ENCODE results near the gene PLEKHS1.

PLEKHS1 gene

DNA sequence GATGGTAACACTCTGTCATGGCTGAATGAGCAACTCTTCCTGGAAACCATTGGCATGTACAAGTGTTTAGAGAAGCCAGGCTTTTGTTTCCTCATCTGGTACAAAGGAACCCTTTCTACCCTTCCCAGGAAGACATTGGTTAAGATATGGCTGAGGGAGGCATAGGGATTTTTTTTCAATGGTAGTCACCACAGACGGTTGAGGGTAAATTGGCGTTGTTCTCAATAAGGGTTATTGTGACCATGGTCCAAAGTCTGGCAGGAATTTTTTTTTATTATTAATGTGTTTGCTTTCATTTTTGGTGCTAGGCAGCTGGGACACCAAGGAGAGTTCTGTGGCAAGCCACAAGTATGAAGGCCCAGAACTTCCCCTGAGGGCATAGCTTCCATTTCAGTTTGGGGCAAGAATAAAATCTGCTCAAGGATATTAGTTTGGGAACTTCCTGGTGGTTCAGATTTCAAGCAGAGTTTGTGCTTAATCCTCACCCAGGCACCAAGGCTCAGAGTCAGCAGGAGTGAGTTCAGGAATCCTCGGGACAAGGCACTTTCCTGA lies at the start of gene PLEKHS1:
Gene PLEKHS1, plus strand, starts transcription at position 502 of the 552 bp plus-strand sequence. CDS start 3,596 bp downstream, outside the sequence.
- no peak for DNase-seq

DNA sequence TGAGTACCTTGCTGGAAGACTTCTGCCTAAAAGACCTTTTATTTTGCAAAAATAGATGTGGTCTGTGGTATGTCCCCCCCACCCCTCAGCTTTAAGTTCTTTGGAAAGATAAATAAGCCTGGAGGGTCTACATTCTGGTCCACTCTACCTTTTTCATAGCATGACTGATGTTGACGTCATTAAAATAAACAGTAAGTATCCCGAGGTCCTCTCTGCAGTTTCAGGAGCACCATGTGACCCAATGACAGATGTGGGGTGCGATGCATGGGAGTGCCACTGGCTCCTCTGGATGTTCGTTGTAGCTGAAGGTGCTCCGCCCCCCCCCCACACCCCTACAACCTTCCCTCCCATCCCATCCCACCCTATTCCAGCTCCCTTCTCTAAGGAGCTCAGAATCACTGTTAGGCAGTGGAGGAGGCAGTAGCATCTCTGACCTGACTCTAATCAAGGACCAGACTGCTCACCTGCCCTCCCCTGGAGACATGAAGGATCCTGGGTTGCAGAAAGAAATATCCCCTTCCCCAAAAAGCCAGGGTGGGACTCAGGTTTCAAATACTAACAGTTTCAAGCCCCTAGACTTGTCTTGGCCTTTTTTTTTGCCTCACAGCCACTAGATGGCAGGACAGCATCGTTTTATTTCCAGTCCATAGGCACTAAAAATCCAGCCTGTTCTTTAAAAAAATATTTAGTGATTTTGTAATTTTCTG lies 46.7 kb upstream of the PLEKHS1 start:
- DNase-seq, result peak; percentile 23 to 45

DNA sequence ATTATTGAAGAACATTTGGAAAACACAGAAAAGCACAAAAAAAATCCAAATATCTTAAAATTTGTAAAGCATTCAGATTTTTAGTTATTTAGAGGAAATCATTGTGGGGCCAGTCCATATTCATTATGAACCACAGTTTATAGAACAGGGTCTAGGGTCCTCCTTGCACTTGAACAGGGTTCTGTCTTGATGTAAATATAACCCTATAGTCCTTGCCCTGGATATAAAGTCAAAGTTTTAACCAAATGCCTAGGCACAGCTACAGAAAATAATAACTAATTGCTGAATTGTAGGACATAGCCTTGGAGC lies 46.2 kb upstream of the PLEKHS1 start:
- DNase-seq, result no peak

DNA sequence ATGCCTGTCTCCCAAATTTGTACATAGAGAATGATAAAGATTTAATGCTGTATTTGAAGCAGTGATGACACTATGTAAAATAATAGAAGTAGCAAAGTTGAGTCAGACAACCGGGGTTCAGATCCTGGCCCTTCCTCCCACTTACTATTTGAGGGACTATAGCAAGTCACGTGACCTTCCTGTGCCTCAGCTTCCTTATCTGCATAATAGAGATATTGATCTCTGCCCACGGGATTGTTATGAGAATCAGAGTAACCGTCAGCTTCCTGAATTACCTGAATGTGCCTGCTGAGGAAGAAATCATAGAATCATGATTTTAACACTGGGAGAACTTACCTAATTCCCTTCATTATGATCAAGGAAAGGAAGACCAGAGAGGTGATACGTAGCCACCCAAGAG lies 44.9 kb upstream of the PLEKHS1 start:
- no peak for DNase-seq

DNA sequence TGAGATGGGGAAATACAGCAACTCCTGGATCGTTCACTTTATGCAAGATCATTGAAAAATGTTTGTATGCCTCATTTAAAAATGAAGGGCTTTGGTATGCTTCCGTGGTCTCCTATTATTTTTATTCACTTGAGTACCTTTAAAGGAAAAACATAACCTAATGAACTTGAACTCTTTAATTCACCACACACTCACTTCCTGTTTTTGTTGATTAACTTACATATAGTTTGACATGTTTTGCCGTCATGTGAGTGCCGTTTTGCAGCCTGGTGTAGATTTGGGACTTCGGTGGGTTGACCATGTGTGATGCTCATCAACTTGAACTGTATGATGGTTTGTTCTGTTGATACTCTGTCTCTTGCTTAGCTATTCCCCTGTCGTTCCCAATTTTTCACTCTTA lies 42.8 kb upstream of the PLEKHS1 start:
- no peak for DNase-seq

DNA sequence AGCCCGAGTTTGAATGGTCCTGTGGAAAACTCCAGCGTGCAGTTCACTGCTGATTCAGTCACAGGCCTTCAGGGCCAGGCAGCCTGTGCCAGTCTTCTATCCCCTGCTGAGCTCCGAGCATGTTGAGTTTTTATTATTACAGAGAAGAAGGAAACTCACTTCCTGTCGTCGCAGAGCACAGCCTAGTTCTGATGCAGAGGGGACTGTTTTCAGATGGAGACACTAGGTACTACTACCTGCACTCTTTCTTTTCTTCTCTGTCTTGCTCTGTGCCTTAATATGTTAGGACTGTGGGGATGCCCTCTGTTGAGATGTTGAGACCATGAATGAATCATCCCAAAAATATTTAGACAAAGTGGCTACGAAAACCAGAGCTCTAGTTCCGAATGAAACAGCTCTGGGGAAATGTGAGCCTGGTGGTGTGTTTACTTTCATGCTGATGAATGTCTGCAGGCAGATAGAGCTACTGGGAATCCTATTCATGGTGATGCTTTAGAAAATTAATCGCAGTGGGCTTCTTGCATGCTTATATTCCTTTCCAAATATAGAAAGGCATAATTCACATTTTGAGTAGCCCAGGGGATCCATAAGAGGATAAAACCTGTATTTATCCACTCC lies 42.2 kb upstream of the PLEKHS1 start:
- DNase-seq, result no peak

DNA sequence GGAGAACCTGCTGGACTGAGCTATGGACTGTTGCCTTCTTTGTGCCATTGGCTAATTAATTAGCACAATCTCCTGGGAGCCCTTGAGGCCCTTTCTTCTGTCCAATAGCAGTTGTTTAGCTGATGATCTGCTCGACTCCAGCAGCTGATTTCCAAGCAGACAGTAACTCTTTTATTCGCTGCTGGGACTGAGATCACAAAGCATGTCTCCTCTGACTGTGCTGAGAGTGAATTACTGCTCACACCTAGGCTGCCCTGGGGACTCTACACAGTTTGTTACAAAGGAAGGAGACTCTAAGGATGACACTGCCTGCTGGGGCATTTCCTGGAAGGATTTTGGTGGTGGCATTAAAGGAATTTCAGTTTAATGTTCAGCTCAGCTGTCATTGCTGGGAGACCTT lies 40.3 kb upstream of the PLEKHS1 start:
- DNase-seq, result no peak

DNA sequence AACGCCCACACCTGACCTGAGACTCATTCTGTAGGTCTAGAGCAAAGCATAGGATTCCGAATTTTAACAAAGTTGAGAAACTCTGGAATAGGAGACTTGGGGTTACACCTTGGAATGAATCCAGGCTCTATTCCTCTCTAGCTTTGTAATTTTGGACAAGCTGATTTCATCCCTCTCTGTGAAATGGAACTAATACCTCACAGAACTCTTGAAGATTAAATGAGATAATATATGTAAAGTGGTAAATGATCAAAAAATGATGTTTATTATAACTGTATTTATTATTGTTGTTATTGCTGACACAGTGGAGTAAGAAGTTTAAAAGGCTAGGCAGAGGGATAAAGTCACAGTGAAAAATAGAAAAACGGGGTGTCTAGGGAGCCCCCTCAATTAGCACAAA lies 39.5 kb upstream of the PLEKHS1 start:
- DNase-seq, result no peak

DNA sequence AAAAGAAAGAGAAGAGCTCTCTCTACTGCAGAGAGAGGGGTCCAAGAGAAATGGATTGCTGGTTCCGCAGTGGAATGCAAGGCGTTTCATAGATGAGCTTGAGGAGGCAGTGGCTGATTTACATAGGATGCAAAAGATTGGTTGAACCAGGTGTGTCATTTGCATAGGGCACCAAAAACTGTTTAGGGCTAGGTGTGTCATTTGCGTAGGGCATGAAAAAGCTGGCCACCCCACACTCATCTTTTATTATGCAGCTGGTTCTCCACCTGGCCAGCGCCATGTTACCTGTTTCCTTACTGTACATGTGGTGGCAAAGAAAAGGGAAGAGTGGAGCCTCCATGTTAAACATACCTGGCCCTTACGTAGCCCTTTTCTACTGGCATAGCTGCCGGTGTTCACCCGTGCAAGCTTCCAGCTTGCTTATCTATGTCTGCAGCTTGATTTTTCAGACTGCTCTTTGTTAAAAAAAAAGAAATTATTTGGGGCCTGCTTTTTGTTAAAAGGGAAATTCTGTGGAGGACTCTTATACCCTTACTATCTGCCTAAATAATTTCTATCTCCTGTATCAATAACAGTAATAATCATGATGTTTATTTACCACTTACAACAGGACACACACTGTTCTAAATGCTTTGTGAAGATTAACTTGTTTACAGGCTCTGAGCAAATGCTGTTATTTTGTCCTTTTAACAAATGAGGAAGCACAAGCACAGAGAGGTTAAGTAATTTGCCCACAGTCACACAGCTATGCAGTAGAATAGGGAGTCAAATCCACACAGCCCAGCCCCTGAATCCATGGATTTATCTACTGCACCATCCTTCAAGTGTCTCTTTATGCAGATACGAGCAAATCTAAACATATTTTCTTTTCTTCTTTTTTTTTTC lies 38.5 kb upstream of the PLEKHS1 start:
- DNase-seq, result no peak

DNA sequence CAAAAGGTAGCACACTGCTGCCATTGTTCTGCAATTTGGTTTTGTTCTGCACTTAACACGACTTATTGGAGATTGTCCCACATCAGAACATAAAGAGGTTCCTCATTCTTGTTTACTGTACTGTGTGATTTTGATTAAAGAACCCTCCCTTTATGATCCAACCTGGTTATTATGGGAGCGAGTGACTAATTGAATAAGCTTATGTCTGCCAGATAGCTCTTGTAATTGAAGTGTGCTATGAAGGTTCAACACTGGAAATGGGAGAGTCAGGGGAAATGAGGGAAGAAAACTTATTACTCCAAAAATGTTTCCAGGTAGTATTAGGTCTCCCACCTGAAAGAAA lies 37.9 kb upstream of the PLEKHS1 start:
- no peak for DNase-seq

DNA sequence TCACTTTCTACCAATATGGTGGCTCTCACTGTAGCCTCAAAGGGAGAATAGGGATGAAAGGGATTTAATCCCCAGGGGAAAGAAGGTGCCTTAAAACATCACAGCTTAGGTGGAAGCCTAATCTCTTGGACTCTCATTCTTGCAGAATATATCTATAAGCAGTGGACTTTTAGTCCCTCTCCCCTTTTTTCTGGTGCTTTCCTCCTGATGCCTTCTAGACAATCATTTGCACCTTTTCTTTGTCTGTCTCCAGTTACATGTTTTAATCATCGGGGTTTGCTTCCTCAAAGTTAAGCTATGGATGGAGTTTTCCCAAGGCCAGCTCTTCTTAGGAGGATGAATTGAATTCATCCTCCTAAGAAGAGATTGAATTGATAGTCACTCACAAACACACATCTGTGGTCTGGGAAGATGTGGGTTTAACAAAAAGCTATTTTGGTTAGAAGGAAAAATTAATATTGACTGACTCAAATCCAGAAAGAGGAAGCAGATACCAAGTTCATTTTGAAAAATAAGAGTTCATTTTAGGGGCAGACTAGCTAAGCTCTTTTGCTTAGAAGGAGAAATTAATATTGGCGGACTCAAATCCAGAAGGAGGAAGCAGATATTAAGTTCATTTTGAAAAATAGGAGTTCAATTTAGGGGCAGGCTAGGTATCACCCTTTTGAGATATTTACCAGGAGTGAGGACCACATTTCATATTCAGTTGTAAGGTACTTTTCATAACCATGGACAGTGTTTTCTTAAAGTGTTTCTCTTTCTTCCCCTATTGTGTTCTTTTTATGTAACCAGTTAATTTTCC lies 35.2 kb upstream of the PLEKHS1 start:
- DNase-seq, result no peak

DNA sequence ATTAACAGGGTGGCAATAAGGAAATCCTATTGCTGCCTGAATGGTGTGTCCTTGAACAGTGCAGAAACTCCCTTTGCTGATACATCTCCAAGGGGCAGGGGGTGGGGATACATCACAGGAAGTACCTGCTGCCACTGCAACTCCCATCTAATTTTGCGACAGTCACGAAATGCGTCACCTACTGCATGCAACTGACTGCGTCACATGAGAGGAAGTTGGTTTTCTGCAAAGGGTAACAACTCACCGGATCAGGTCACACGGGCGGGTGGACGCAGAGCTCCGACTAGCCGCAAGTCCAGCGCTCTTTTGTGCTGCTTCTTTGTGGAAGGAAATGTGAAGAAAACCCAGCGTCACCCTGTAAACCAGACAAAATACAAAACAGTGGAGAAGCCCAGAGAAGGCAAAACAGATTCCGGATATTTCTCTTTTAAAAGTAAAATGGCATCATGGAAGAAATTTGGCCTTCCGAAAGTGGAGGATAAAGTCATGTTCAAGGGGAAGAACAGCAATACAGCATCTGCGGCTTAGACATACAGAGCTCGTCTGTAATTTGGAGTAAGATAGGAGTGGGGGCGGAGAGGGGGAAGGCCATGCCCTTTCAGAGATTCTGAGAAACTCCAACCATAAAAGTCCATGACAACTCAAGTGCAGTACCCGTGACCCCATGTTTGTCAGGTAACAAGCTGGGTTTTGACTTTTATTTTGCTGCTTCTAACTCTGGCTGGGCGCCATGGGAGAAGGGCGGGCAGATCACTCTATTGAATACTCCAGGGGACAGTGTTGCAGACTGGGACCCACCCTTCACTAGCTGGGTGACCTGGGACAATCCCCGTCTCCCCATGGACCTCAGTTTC lies 32.3 kb upstream of the PLEKHS1 start:
- no peak for DNase-seq

DNA sequence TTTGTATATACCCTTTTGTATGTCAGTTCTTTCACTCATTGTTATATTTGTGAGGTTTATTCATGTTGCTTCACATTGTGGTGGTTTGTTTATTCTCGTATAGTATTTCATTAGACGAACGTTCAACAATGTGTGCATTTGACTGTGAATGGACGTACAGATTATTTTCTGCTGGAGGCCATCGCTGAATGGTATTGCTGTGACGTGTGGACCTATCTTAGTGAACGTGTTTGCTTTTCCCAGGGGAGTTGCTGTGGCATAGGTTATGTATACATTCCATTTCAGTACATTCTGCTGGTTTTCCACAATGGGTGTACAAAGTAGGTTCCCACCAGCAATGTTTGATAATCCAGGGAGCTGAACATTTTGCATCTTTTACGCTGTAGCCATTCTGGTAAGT lies 31.1 kb upstream of the PLEKHS1 start:
- no peak for DNase-seq

DNA sequence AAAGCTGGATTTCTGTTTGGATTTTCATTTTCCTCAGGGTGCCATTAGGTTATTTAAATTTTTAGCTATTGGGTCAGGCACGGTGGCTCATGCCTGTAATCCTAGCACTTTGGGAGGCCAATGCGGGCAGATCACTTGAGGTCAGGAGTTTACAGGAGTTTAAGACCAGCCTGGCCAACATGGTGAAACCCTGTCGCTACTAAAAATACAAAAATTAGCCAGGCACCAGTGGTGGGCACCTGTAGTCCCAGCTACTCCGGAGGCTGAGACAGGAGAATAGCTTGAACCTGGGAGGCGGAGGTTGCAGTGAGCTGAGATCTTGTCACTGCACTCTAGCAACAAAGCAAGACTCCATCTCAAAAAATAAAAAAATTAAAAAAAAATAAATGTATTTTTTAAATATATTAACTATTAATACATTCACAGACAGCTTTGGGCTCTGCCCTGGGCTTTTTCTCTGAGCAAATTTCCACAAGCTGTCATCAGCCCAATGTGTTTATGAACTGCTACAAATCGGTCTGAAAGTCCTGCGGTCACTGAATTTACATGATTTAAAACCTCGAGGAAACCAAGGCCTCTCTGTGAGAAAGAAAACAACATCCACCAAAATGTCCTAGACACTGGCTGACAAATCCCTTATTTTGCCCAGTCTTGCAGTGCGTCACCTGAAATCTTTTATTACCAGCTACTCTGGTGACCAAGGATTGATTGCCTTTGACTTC lies 19.2 kb upstream of the PLEKHS1 start:
- no peak for DNase-seq

DNA sequence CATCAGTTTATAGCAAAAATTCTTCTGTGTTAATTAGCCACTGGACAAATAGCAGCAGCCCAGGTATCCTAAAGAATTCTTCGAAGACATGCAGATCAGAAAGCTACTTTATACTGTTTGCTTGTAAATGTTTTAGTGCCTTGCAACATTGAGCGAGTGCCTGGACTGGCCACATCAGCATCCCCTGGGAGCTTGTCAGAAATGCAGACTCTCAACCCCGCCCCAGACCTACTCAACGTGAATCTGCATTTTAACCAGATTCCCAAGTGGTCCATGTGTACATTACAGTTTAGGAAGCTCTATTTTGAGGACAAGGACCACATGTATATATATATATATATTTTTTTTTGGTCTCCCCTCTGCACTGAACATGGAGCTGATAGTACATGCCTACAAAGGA lies 18.5 kb upstream of the PLEKHS1 start:
- DNase-seq, result no peak

DNA sequence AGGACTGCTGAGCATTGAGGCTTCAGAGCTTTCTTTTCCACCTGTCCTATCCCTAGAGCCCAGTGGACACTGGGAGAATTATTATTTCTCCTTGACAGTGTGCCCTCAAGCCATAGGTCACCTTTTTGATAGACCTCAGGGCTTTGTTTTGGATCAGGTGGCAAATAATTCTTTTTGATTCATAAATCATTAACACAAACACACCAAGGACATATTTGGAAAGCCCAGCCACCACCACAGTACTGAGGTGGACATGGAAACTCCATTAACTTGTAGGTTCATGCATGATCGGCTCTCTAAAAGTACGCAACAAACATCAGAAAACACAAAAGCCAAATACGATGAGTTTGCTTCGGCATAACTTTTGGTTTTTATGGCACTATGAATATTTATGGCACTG lies 17.8 kb upstream of the PLEKHS1 start:
- no peak for DNase-seq

DNA sequence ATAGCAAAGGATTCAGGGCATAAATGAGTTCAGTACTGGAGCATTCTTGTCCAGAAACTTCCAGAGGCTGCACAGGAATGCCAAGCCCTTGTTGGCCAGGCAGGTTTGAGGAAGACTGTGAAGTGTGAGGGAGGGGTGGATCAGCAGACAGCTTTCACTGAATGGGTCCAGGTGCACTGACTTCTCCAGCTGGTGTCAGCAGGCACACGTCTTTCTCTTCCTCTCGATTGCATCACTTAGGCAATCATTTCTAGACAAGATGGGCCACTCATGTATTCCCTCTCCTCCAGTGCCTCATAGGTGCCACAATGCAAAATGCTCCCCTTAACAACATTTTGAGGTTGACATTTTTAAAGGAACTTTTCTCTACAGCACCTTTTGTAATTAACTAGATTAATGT lies 15.6 kb upstream of the PLEKHS1 start:
- DNase-seq, result no peak

DNA sequence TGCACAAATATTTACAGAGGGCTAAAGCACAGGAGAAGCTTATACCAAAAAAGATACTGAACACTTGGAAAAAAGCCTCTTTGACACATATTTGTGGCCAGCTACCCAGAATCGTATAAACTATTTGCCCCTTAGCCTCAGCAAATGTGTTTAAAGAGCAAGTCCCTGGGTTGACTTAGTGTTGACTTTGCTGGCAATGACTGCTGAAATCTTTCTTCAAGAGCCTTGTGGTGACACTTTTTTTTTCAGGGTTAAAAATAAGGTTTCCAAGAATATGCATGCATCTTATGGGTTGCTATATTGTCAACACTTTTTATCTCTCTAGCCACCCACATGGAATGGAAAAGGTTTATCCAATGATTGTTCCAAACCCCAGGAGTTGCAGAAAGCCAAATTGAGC lies 14.9 kb upstream of the PLEKHS1 start:
- DNase-seq, result no peak

DNA sequence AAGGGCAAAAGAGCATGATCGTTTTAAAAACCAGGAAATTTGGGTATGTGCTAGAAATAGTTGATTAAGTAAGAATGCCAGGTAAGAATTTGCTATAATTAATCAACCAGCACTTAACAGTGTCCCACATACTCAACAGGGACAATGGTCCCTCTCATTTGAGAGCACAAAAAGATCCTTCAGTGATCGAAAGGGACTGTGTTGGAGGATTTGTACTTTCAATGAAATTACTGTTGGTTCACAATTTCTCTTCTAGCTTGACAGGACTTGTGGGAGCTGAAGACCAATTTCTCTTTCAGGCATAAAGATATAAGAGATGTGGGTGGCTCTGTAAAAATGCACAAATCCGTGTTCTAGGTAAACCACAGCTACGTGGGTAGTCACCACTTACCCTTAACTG lies 12.5 kb upstream of the PLEKHS1 start:
- DNase-seq, result no peak

DNA sequence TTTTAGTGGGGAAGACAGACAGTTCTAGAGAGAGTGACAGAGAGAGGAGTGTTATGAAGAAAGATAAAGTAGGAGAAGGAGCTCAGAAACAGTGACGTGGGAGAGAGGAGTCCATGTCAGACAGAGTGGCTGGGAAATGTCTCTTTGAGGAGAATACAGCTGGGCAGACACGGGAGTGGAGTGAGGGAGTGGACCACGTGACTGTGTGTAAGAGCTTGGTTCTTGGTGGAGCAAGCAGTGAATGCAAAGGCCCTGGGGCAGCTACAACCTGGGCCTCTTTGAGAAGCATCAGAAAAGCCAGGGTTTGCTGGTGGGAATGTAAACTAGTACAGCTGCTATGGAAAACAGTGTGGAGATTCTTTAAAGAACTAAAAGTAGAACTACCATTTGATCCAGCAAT lies 11.9 kb upstream of the PLEKHS1 start:
- DNase-seq, result no peak

DNA sequence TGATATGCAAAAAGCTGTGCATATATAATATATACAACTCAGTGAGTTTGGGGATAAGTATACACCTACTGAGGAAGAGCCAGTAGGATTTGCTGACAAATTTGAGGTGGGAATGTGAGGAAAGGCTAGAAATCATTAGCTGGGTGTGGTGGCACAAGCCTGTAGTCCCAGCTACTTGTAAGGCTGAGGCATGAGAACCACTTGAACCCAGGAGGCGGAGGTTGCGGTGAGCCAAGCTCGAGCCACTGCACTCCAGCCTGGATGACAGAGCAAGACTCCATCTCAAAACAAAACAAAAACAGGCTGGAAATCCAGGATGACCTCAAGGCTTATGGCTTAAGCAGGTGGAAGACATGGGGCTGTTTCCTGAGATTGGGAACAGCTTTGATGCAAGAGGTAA lies 10.6 kb upstream of the PLEKHS1 start:
- DNase-seq, result no peak
